HUES64 (cell line): Measurements from ENCODE around the gene RHBDL3.

Source experiments
- H3K27ac ChIP-seq: 2 replicates; pipeline ENCODE4 v1.7.0; 2013; ENCODE audit warnings: low read depth, low read length, inconsistent platforms
- H3K27me3 ChIP-seq: 2 replicates; pipeline ENCODE4 v1.6.1; 2013; ENCODE audit warnings: mild to moderate bottlenecking, low read length; ENCODE audit not compliant: insufficient read depth
- H3K36me3 ChIP-seq: 2 replicates; pipeline ENCODE4 v1.6.1; 2013; ENCODE audit warnings: mild to moderate bottlenecking, low read length; ENCODE audit not compliant: insufficient read depth
- H3K4me1 ChIP-seq: 2 replicates; pipeline ENCODE4 v1.6.1; 2013; ENCODE audit warnings: mild to moderate bottlenecking, low read length, moderate library complexity; ENCODE audit not compliant: insufficient read depth
- H3K4me3 ChIP-seq: 2 replicates; pipeline ENCODE4 v1.5.1; 2013; ENCODE audit warnings: mild to moderate bottlenecking, low read length, moderate library complexity
- H3K9ac ChIP-seq: 2 replicates; pipeline ENCODE4 v1.6.1; 2013; ENCODE audit warnings: mild to moderate bottlenecking, low read depth, low read length
- H3K9me3 ChIP-seq: 2 replicates; pipeline ENCODE4 v1.6.1; 2013; ENCODE audit warnings: low read depth, low read length; ENCODE audit not compliant: insufficient read depth
- WGBS: fragments of 150-250, 120-280 bp; methylation state at CpG from one replicate; pipeline ENCODE4 v1.1.7; 2013; ENCODE audit warnings: missing lambda C conversion rate; 5-methylcytosine and 5-hydroxymethylcytosine counted together

RHBDL3 gene

GRCh38 chr17:32266389-32267301 lies 1.0 kb downstream of the RHBDL3 start:
- Histone ChIP-seq H3K9me3 (no peaks in the 10 kb centered on the region), H3K9ac (no peak overlapping the region; the same call in 1 of the 2 replicates), H3K27ac (no peak overlapping the region), H3K4me1 (peaks cover 27% of the 10 kb centered on the region), H3K27me3 (peaks cover 64% of the 10 kb centered on the region), H3K4me3 (peak overlapping the region; percentile 70), H3K36me3 (no peaks in the 10 kb centered on the region)
- under 1% methylated on average over 73 of the region's 78 CpGs for WGBS

- H3K4me3 ChIP-seq: peak overlapping the region; percentile 26
- peaks cover 34% of the 10 kb centered on the region for H3K4me1 ChIP-seq
- H3K9me3 ChIP-seq: no peaks in the 10 kb centered on the region
- H3K9ac ChIP-seq: no peak overlapping the region
- 10% methylated on average over 9 of the region's 10 CpGs for WGBS
- H3K36me3 ChIP-seq: no peaks in the 10 kb centered on the region
- no peak overlapping the region for H3K27ac ChIP-seq
- H3K27me3 ChIP-seq: peaks cover 57% of the 10 kb centered on the region
Measured at GRCh38 chr17:32267690-32268205, 2.1 kb downstream of the RHBDL3 start.

- Histone ChIP-seq H3K27me3 (peaks cover 50% of the 10 kb centered on the region), H3K36me3 (no peaks in the 10 kb centered on the region), H3K4me1 (peaks cover 35% of the 10 kb centered on the region), H3K9ac (no peak overlapping the region), H3K27ac (no peak overlapping the region), H3K4me3 (no peak overlapping the region), H3K9me3 (no peaks in the 10 kb centered on the region)
- 92% methylated on average over 7 of the region's 7 CpGs for WGBS
Measured at GRCh38 chr17:32268734-32269288, 3.2 kb downstream of the RHBDL3 start.

GRCh38 chr17:32269377-32269776 lies 3.7 kb downstream of the RHBDL3 start:
- Histone ChIP-seq H3K27ac (no peak overlapping the region), H3K9me3 (no peaks in the 10 kb centered on the region), H3K4me1 (peaks cover 40% of the 10 kb centered on the region), H3K36me3 (no peaks in the 10 kb centered on the region), H3K27me3 (peaks cover 45% of the 10 kb centered on the region), H3K4me3 (no peak overlapping the region), H3K9ac (no peak overlapping the region)
- 85% methylated on average over 11 of the region's 11 CpGs for WGBS

- Histone ChIP-seq H3K9me3 (no peaks in the 10 kb centered on the region), H3K9ac (no peak overlapping the region), H3K27me3 (peaks cover 26% of the 10 kb centered on the region), H3K4me1 (peaks cover 49% of the 10 kb centered on the region), H3K36me3 (no peaks in the 10 kb centered on the region), H3K4me3 (no peak overlapping the region), H3K27ac (no peak overlapping the region)
- WGBS: 95% methylated on average over 8 of the region's 8 CpGs
Measured at GRCh38 chr17:32271844-32272243, 6.2 kb downstream of the RHBDL3 start.

- Histone ChIP-seq H3K36me3 (no peaks in the 10 kb centered on the region), H3K27ac (no peak overlapping the region), H3K9ac (no peak overlapping the region), H3K27me3 (peaks cover 5% of the 10 kb centered on the region; the same call in 1 of the 2 replicates), H3K9me3 (no peaks in the 10 kb centered on the region), H3K4me1 (peaks cover 38% of the 10 kb centered on the region), H3K4me3 (no peak overlapping the region)
- WGBS: 83% methylated on average over 5 of the region's 5 CpGs
Measured at GRCh38 chr17:32274101-32274500, 8.5 kb downstream of the RHBDL3 start.

- Histone ChIP-seq H3K4me3 (no peak overlapping the region), H3K27ac (no peak overlapping the region), H3K9me3 (no peaks in the 10 kb centered on the region), H3K4me1 (peaks cover 43% of the 10 kb centered on the region), H3K27me3 (0 out of 2 replicates have a peak, but pooled peaks cover 6% of the 10 kb centered on the region), H3K36me3 (no peaks in the 10 kb centered on the region), H3K9ac (no peak overlapping the region)
- WGBS: 82% methylated on average over 6 of the region's 6 CpGs
Measured at GRCh38 chr17:32274643-32275042, 9.0 kb downstream of the RHBDL3 start.

GRCh38 chr17:32275060-32276042 lies 9.7 kb downstream of the RHBDL3 start:
- WGBS: 33% methylated on average over 19 of the region's 19 CpGs
- no peaks in the 10 kb centered on the region for H3K36me3 ChIP-seq
- H3K4me1 ChIP-seq: peaks cover 51% of the 10 kb centered on the region
- 0 out of 2 replicates have a peak, but pooled peaks cover 7% of the 10 kb centered on the region for H3K27me3 ChIP-seq
- H3K9me3 ChIP-seq: no peaks in the 10 kb centered on the region
- H3K27ac ChIP-seq: no peak overlapping the region; the same call in 1 of the 2 replicates
- no peak overlapping the region for H3K9ac ChIP-seq
- no peak overlapping the region for H3K4me3 ChIP-seq

GRCh38 chr17:32276171-32276601 lies 10.6 kb downstream of the RHBDL3 start:
- H3K27ac ChIP-seq: peak overlapping the region; percentile 46; the same call in 1 of the 2 replicates
- no peaks in the 10 kb centered on the region for H3K9me3 ChIP-seq
- no peak overlapping the region for H3K9ac ChIP-seq
- H3K4me1 ChIP-seq: peaks cover 57% of the 10 kb centered on the region
- WGBS: 12% methylated on average over 4 of the region's 4 CpGs
- 0 out of 2 replicates have a peak, but pooled peaks cover 7% of the 10 kb centered on the region for H3K27me3 ChIP-seq
- H3K4me3 ChIP-seq: no peak overlapping the region
- H3K36me3 ChIP-seq: no peaks in the 10 kb centered on the region

GRCh38 chr17:32277284-32277683 lies 11.7 kb downstream of the RHBDL3 start:
- peaks cover 50% of the 10 kb centered on the region for H3K4me1 ChIP-seq

More at GRCh38 chr17:32277284-32277683, 11.7 kb downstream of the RHBDL3 start:
- Histone ChIP-seq H3K27me3 (0 out of 2 replicates have a peak, but pooled peaks cover 7% of the 10 kb centered on the region), H3K9ac (no peak overlapping the region), H3K27ac (no peak overlapping the region), H3K4me3 (no peak overlapping the region), H3K36me3 (no peaks in the 10 kb centered on the region), H3K9me3 (no peaks in the 10 kb centered on the region)
- WGBS: 68% methylated on average over 6 of the region's 6 CpGs
